IMR-90 (cell line): ENCODE measurements around the gene TMEM38B. TPM values are rescaled to one million over a fixed set of nuclear protein-coding genes. Genes with fewer than 3 reads are reported as not detected.

Source experiments
- ATAC-seq: fragments of 200-7000 bp; cut with Tn5 transposase; 2 replicates; pipeline ENCODE4 v1.9.1; 2020; ENCODE audit warnings: low read depth, mild to moderate bottlenecking, moderate library complexity
- BruUV-seq: library from RNA; stranded (reverse); fragments of 400-500 nt; replicated peaks from 2 replicates; lab custom pipeline; 2021; lab: Mats Ljungman, UMichigan
- CTCF ChIA-PET: fragments of 300-600 bp; formaldehyde crosslinking; extraction: SDS; loops from one replicate; lab custom pipeline; 2021; ENCODE audit warnings: antibody characterized with exemption; lab: Yijun Ruan, JAX
- POLR2A ChIA-PET: fragments of 300-600 bp; sonication (Branson Sonifier 250); formaldehyde crosslinking; loops from one replicate; lab custom pipeline; 2022; ENCODE audit warnings: antibody characterized with exemption; ENCODE audit not compliant: unreplicated experiment; lab: Charles Lee
- DNase-seq: peaks from one replicate; pipeline ENCODE4 v3.0.0; 2013
- H2AFZ ChIP-seq: replicated peaks from 2 replicates; pipeline ENCODE3; 2013; ENCODE audit warnings: low read length, mild to moderate bottlenecking; ENCODE audit not compliant: poor library complexity
- H2AK5ac ChIP-seq: 2 replicates; pipeline ENCODE4 v1.6.1; 2013; ENCODE audit warnings: low read depth, low read length, inconsistent platforms
- H2AK9ac ChIP-seq: replicated peaks from 2 replicates; pipeline ENCODE3; 2013; ENCODE audit warnings: mild to moderate bottlenecking, low read depth, low read length, moderate library complexity; ENCODE audit not compliant: poor library complexity
- H2BK120ac ChIP-seq: 2 replicates; pipeline ENCODE4 v1.6.1; 2013; ENCODE audit warnings: low read depth, low read length, inconsistent platforms
- H2BK15ac ChIP-seq: 3 replicates; pipeline ENCODE4 v1.6.1; 2013; ENCODE audit warnings: low read depth, low read length, inconsistent platforms
- H2BK20ac ChIP-seq: 2 replicates; pipeline ENCODE4 v1.6.1; 2013; ENCODE audit warnings: low read depth, mild to moderate bottlenecking, inconsistent platforms, low read length, moderate library complexity
- H2BK5ac ChIP-seq: 2 replicates; pipeline ENCODE4 v1.6.1; 2013; ENCODE audit warnings: mild to moderate bottlenecking, low read depth, low read length, inconsistent platforms; ENCODE audit not compliant: poor library complexity, severe bottlenecking
- H3K14ac ChIP-seq: replicated peaks from 2 replicates; pipeline ENCODE4 v1.6.1; 2013; ENCODE audit warnings: low read depth, low read length, inconsistent platforms
- H3K18ac ChIP-seq: 2 replicates; pipeline ENCODE4 v1.6.1; 2013; ENCODE audit warnings: low read depth, low read length, control low read depth
- H3K23ac ChIP-seq: 2 replicates; pipeline ENCODE4 v1.6.1; 2013; ENCODE audit warnings: low read depth, low read length, inconsistent platforms
- H3K27ac ChIP-seq: 2 replicates; pipeline ENCODE4 v1.5.1; 2013; ENCODE audit warnings: mild to moderate bottlenecking, control low read depth, low read length; ENCODE audit not compliant: insufficient read depth
- H3K27me3 ChIP-seq: 2 replicates; pipeline ENCODE4 v1.6.1; 2013; ENCODE audit warnings: low read length; ENCODE audit not compliant: control insufficient read depth, insufficient read depth
- H3K36me3 ChIP-seq: 2 replicates; pipeline ENCODE4 v1.6.1; 2013; ENCODE audit warnings: low read length, mixed read lengths; ENCODE audit not compliant: control insufficient read depth, insufficient read depth
- H3K4ac ChIP-seq: 2 replicates; pipeline ENCODE4 v1.6.1; 2013; ENCODE audit warnings: low read depth, low read length, inconsistent platforms
- H3K4me1 ChIP-seq: 2 replicates; pipeline ENCODE4 v1.6.1; 2013; ENCODE audit warnings: low read length, mixed read lengths; ENCODE audit not compliant: control insufficient read depth, insufficient read depth
- H3K4me2 ChIP-seq: 2 replicates; pipeline ENCODE4 v1.6.1; 2013; ENCODE audit warnings: low read depth, mild to moderate bottlenecking, control low read depth, low read length, moderate library complexity
- H3K4me3 ChIP-seq: 2 replicates; pipeline ENCODE4 v1.5.1; 2013; ENCODE audit warnings: low read depth, mild to moderate bottlenecking, control low read depth, low read length, moderate library complexity; ENCODE audit not compliant: insufficient read depth
- H3K56ac ChIP-seq: 2 replicates; pipeline ENCODE4 v1.6.1; 2013; ENCODE audit warnings: low read length, inconsistent platforms; ENCODE audit not compliant: insufficient read depth; ENCODE audit errors: extremely low read depth
- H3K79me1 ChIP-seq, 2 experiments: 2 replicates each; pipeline ENCODE4 v1.6.1; 2013; ENCODE audit warnings: low read length in 2 of 2, inconsistent platforms in 1 of 2, low read depth in 1 of 2
- H3K9ac ChIP-seq: 2 replicates; pipeline ENCODE4 v1.6.1; 2013; ENCODE audit warnings: low read depth, low read length, control low read depth
- H3K9me1 ChIP-seq: 2 replicates; pipeline ENCODE4 v1.6.1; 2013; ENCODE audit warnings: low read length, inconsistent platforms; ENCODE audit not compliant: insufficient read depth
- H3K9me3 ChIP-seq: 2 replicates; pipeline ENCODE4 v1.6.1; 2013; ENCODE audit warnings: low read length; ENCODE audit not compliant: control insufficient read depth, insufficient read depth
- H4K20me1 ChIP-seq: 2 replicates; pipeline ENCODE4 v1.6.1; 2013; ENCODE audit warnings: low read length, inconsistent platforms; ENCODE audit not compliant: insufficient read depth
- H4K5ac ChIP-seq: 2 replicates; pipeline ENCODE4 v1.6.1; 2013; ENCODE audit warnings: mild to moderate bottlenecking, low read depth, low read length, control low read depth
- H4K8ac ChIP-seq, 2 experiments: 2 replicates each; pipeline ENCODE4 v1.6.1; 2013; ENCODE audit warnings: low read depth in 2 of 2, low read length in 2 of 2, control low read depth in 1 of 2, inconsistent platforms in 1 of 2
- H4K91ac ChIP-seq: 2 replicates; pipeline ENCODE4 v1.6.1; 2013; ENCODE audit warnings: low read depth, low read length, inconsistent platforms; ENCODE audit not compliant: insufficient read depth
- BHLHE40 ChIP-seq: fragments of 150-350 bp; IDR thresholded peaks from 2 replicates; pipeline ENCODE4 v1.6.1; 2016; ENCODE audit warnings: mild to moderate bottlenecking, low read depth, low read length
- CEBPB ChIP-seq: IDR thresholded peaks from 2 replicates; pipeline ENCODE4 v1.6.1; 2012; ENCODE audit warnings: low read depth, low read length, improper control_type of control experiment
- CHD1 ChIP-seq: IDR thresholded peaks from 2 replicates; pipeline ENCODE4 v1.6.1; 2012; ENCODE audit warnings: low read depth, low read length, improper control_type of control experiment
- FOS ChIP-seq: fragments of 150-350 bp; IDR thresholded peaks from 2 replicates; pipeline ENCODE4 v1.6.1; 2016; ENCODE audit warnings: low read depth, low read length
- MAFK ChIP-seq: IDR thresholded peaks from 2 replicates; pipeline ENCODE4 v1.6.1; 2012; ENCODE audit warnings: low read depth, low read length, improper control_type of control experiment
- MAZ ChIP-seq: IDR thresholded peaks from 2 replicates; pipeline ENCODE4 v1.6.1; 2012; ENCODE audit warnings: low read depth, mild to moderate bottlenecking, low read length, improper control_type of control experiment, moderate library complexity, borderline replicate concordance
- MXI1 ChIP-seq: IDR thresholded peaks from 2 replicates; pipeline ENCODE4 v1.6.1; 2012; ENCODE audit warnings: low read depth, mild to moderate bottlenecking, low read length, moderate library complexity, borderline replicate concordance
- NFE2L2 ChIP-seq: fragments of 150-350 bp; IDR thresholded peaks from 2 replicates; pipeline ENCODE4 v1.6.1; 2016; ENCODE audit warnings: low read depth, mild to moderate bottlenecking, low read length
- POLR2A ChIP-seq: IDR thresholded peaks from 2 replicates; pipeline ENCODE4 v1.6.1; 2012; ENCODE audit warnings: mild to moderate bottlenecking, low read depth, low read length
- RAD21 ChIP-seq: IDR thresholded peaks from 2 replicates; pipeline ENCODE4 v1.6.1; 2012; ENCODE audit warnings: low read length, improper control_type of control experiment
- RCOR1 ChIP-seq: IDR thresholded peaks from 2 replicates; pipeline ENCODE4 v1.6.1; 2012; ENCODE audit warnings: mild to moderate bottlenecking, low read length, improper control_type of control experiment; ENCODE audit not compliant: insufficient replicate concordance
- RFX5 ChIP-seq: IDR thresholded peaks from 2 replicates; pipeline ENCODE4 v1.8.0; 2012; ENCODE audit warnings: low read depth, mild to moderate bottlenecking, low read length, moderate library complexity
- SMC3 ChIP-seq: fragments of 150-350 bp; IDR thresholded peaks from 2 replicates; pipeline ENCODE4 v1.6.1; 2016; ENCODE audit warnings: low read depth, mild to moderate bottlenecking, antibody characterized with exemption, low read length, moderate library complexity
- USF2 ChIP-seq: fragments of 150-350 bp; IDR thresholded peaks from 2 replicates; pipeline ENCODE4 v1.6.1; 2017; ENCODE audit warnings: mild to moderate bottlenecking, antibody characterized with exemption, low read length, low read depth
- WGBS, 2 experiments: methylation state at CpG; one replicate each; pipeline versions ENCODE4 v1.1.5 to v1.1.7; 2013; ENCODE audit warnings: missing lambda C conversion rate in 2 of 2; ENCODE audit not compliant: insufficient read length in 1 of 2; ENCODE audit errors: extremely low coverage in 2 of 2; 5-methylcytosine and 5-hydroxymethylcytosine counted together
- dilution Hi-C: fragments of 300-500 bp; cut with HindIII; formaldehyde crosslinking; loops from one replicate; pipeline ENCODE4 v1.14.3; 2018; ENCODE audit warnings: low sequenced_read_pairs; ENCODE audit not compliant: unreplicated experiment
- in situ Hi-C: fragments of 300-500 bp; cut with MboI; formaldehyde crosslinking; loops from 3 replicates; pipeline ENCODE4 v1.14.3; 2019; ENCODE audit warnings: low sequenced_read_pairs, inconsistent platforms, mixed read lengths
- intact Hi-C: fragments of 100-400 bp; cut with micrococcal nuclease; formaldehyde crosslinking; loops from 2 replicates; pipeline ENCODE4 v1.10.0; 2022
- polyA plus RNA-seq, 3 experiments: library from polyadenylated mRNA; depleted of rRNA; stranded (reverse); fragments of >200 nt; gene quantifications; 2 replicates each; pipeline ENCODE4 v1.2.3, GENCODE V29; 2012; ENCODE audit warnings: low replicate concordance in 1 of 3
- total RNA-seq: library from RNA; depleted of rRNA; stranded (reverse); fragments of >200 nt; gene quantifications from 2 replicates; pipeline ENCODE4 v1.2.3, GENCODE V29; 2012
- TF ChIP-seq, protein P1 (sequence below): conservative IDR thresholded peaks from 2 replicates; pipeline ENCODE4 v1.5.1; 2012; ENCODE audit warnings: mild to moderate bottlenecking, low read depth, low read length, improper control_type of control experiment
- TF ChIP-seq, protein P2 (sequence below): fragments of 150-350 bp; IDR thresholded peaks from 2 replicates; pipeline ENCODE4 v1.6.1; 2016; ENCODE audit warnings: low read depth, mild to moderate bottlenecking, low read length, moderate library complexity, borderline replicate concordance

TMEM38B gene
- total and polyA plus RNA-seq, 2 of the 4 experiments (the other 2 are of a cell fraction): 3.3 to 11.5 TPM

DNA sequence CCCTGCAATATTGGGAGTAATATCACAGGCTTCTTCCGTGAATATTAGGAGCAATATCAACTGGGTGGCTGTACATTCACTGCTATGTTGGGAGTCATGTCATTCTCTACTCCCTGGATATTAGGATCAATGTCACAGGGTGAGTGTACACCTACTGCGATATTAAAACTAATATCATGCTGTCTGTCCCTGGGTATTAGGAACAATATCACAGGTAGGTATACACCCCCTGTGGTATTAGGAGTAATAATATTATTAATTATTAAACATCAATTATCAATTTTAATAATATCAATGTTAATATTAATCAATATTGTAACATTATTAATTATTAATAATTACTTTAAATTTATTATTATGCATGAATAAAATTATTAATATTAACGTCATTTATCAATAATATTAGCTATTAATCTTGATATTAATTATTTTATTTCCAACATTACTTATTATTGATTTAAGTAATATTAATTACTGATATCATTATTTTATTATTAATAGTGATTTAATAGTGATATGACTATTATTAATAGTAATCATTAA is 121.9 kb downstream of the TMEM38B start:
- no peak for DNase-seq
- no peak for TF ChIP-seq RCOR1
- TF ChIP-seq POLR2A: no peak
- no peak for TF ChIP-seq MAZ
- no peak for TF ChIP-seq SMC3
- TF ChIP-seq USF2: no peak
- TF ChIP-seq MXI1: no peak
- no peak for TF ChIP-seq CEBPB
- no peak for TF ChIP-seq CHD1
- TF ChIP-seq MAFK: no peak
- TF ChIP-seq NFE2L2: no peak
- TF ChIP-seq BHLHE40: no peak
- TF ChIP-seq FOS: no peak
- TF ChIP-seq, protein P1, sequence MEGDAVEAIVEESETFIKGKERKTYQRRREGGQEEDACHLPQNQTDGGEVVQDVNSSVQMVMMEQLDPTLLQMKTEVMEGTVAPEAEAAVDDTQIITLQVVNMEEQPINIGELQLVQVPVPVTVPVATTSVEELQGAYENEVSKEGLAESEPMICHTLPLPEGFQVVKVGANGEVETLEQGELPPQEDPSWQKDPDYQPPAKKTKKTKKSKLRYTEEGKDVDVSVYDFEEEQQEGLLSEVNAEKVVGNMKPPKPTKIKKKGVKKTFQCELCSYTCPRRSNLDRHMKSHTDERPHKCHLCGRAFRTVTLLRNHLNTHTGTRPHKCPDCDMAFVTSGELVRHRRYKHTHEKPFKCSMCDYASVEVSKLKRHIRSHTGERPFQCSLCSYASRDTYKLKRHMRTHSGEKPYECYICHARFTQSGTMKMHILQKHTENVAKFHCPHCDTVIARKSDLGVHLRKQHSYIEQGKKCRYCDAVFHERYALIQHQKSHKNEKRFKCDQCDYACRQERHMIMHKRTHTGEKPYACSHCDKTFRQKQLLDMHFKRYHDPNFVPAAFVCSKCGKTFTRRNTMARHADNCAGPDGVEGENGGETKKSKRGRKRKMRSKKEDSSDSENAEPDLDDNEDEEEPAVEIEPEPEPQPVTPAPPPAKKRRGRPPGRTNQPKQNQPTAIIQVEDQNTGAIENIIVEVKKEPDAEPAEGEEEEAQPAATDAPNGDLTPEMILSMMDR: no peak
- TF ChIP-seq RAD21: no peak
- TF ChIP-seq, protein P2, sequence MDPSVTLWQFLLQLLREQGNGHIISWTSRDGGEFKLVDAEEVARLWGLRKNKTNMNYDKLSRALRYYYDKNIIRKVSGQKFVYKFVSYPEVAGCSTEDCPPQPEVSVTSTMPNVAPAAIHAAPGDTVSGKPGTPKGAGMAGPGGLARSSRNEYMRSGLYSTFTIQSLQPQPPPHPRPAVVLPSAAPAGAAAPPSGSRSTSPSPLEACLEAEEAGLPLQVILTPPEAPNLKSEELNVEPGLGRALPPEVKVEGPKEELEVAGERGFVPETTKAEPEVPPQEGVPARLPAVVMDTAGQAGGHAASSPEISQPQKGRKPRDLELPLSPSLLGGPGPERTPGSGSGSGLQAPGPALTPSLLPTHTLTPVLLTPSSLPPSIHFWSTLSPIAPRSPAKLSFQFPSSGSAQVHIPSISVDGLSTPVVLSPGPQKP: no peak
- no peak for TF ChIP-seq RFX5
- ChIA-PET POLR2A (no interaction called here), CTCF (no interaction called here)
- H3K4me2 ChIP-seq: no peak overlapping the region
- in situ Hi-C loops (no loop called here), intact Hi-C loops (no loop called here), dilution Hi-C loops (no loop called here)
- no peak overlapping the region for H4K5ac ChIP-seq
- H3K4me3 ChIP-seq: no peak overlapping the region
- H3K36me3 ChIP-seq: no peaks in the 10 kb centered on the region
- no peak overlapping the region for H3K56ac ChIP-seq
- no peak overlapping the region for H2AK9ac ChIP-seq
- no peak overlapping the region for H2BK15ac ChIP-seq
- H3K18ac ChIP-seq: no peak overlapping the region
- no peak overlapping the region for H3K27ac ChIP-seq
- no peak overlapping the region for H2BK20ac ChIP-seq
- WGBS, 2 experiments: no CpG with 5 or more reads among the region's 3 CpGs
- H3K9me3 ChIP-seq: no peaks in the 10 kb centered on the region
- H2BK120ac ChIP-seq: no peak overlapping the region
- H3K14ac ChIP-seq: no peak overlapping the region
- no peaks in the 10 kb centered on the region for H4K20me1 ChIP-seq
- no peaks in the 10 kb centered on the region for H3K9me1 ChIP-seq
- no peak for ATAC-seq
- no peak overlapping the region for H4K91ac ChIP-seq
- H3K79me1 ChIP-seq: no peaks in the 10 kb centered on the region
- no peak overlapping the region for H2AFZ ChIP-seq
- no peak overlapping the region for H3K23ac ChIP-seq
- no peaks in the 10 kb centered on the region for H3K4me1 ChIP-seq
- no peak overlapping the region for H3K9ac ChIP-seq
- no TSS peak for BruUV-seq
- H3K4ac ChIP-seq: no peak overlapping the region
- H2BK5ac ChIP-seq: no peak overlapping the region
- H2AK5ac ChIP-seq: no peak overlapping the region
- no peak overlapping the region for H4K8ac ChIP-seq
- H3K27me3 ChIP-seq: no peaks in the 10 kb centered on the region
